ENCODE measurements around the gene DAZAP1.

DNA sequence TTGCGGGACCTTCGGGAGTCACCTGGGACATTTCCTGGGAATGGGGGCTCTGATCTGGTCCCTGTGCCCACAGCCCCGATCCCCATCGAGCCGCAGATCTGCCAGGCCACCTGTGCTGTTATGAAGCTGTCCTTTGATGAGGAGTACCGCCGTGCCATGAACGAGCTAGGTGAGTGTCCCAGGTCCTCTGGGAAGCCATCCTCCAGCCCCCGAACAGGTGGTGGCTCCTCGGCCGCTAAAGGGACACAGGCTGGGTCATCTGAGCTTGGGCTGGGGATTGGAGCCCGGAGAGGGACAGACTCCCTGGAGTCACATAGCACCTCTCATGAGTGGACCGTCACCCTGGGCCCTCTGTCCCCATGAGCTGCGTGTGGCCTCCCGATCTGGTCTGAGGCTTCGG is 50.5 kb downstream of the DAZAP1 start:
- TF ChIP-seq, protein P1, sequence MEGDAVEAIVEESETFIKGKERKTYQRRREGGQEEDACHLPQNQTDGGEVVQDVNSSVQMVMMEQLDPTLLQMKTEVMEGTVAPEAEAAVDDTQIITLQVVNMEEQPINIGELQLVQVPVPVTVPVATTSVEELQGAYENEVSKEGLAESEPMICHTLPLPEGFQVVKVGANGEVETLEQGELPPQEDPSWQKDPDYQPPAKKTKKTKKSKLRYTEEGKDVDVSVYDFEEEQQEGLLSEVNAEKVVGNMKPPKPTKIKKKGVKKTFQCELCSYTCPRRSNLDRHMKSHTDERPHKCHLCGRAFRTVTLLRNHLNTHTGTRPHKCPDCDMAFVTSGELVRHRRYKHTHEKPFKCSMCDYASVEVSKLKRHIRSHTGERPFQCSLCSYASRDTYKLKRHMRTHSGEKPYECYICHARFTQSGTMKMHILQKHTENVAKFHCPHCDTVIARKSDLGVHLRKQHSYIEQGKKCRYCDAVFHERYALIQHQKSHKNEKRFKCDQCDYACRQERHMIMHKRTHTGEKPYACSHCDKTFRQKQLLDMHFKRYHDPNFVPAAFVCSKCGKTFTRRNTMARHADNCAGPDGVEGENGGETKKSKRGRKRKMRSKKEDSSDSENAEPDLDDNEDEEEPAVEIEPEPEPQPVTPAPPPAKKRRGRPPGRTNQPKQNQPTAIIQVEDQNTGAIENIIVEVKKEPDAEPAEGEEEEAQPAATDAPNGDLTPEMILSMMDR (optimal IDR thresholded peaks at IDR 0.05 in 1 of 3, IDR thresholded peaks at IDR 0.05 in 1 of 3, conservative IDR thresholded peaks at IDR 0.05 in 1 of 3; ENCODE audit: extremely low read depth in 1 of 3, insufficient read depth in 2 of 3, low read length in 3 of 3): no peak
- no peak for TF ChIP-seq EZH2 (IDR thresholded peaks at IDR 0.05; ENCODE audit: low read length)

Measured in keratinocyte (primary cell).